ENCODE measurements around the gene CLMN.
"Not testable (repeated sequence)": the region's sequence is repeated elsewhere in the genome, so short reads cannot be mapped to it uniquely, and the experiment has no call there.

The CLMN gene

GRCh38 chr14:95185767-95186392 is 133.8 kb downstream of the CLMN start:
- Histone ChIP-seq H3K4me1 (ENCODE audit: control insufficient read depth, insufficient read depth, low read length) (peaks cover 2% of the 10 kb centered on the region), H3K9ac (ENCODE audit: low read length) (no peak overlapping the region), H3K4me3 (ENCODE audit: low read length) (no peak overlapping the region), H3K27me3 (ENCODE audit: control insufficient read depth, insufficient read depth, low read length) (no peaks in the 10 kb centered on the region), H3K27ac (ENCODE audit: low read depth, low read length) (peak overlapping the region; percentile 2), H3K36me3 (ENCODE audit: control insufficient read depth, insufficient read depth, low read length) (no peaks in the 10 kb centered on the region)

GRCh38 chr14:95185033-95185766 is 134.5 kb downstream of the CLMN start:
- Histone ChIP-seq H3K36me3 (ENCODE audit: control insufficient read depth, insufficient read depth, low read length) (no peaks in the 10 kb centered on the region), H3K4me1 (ENCODE audit: control insufficient read depth, insufficient read depth, low read length) (peaks cover 2% of the 10 kb centered on the region), H3K27me3 (ENCODE audit: control insufficient read depth, insufficient read depth, low read length) (no peaks in the 10 kb centered on the region), H3K9ac (ENCODE audit: low read length) (no peak overlapping the region), H3K4me3 (ENCODE audit: low read length) (no peak overlapping the region), H3K27ac (ENCODE audit: low read depth, low read length) (peak overlapping the region; percentile 2)

DNA sequence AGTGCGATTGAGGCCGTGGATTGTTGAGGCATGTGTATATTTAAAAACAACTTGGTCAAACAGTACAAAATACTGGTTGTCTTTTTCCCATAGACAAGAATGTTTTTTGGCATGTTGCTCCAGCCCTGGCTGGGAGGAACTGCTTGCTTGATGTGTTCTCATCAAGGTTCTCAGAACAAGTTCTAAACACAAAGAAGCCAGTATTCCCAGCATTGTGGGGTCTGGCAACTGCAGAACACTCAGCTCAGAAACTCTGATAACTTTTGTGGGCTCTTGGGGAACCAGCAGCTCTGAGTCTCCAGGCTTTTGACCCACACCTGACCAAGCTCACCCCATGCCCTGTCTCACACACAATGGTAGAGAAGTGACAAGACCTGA is 135.3 kb downstream of the CLMN start:
- H3K27me3 ChIP-seq (ENCODE audit: control insufficient read depth, insufficient read depth, low read length) = no peaks in the 10 kb centered on the region
- no peak overlapping the region for H3K9ac ChIP-seq (ENCODE audit: low read length)
- peaks cover 2% of the 10 kb centered on the region for H3K4me1 ChIP-seq (ENCODE audit: control insufficient read depth, insufficient read depth, low read length)
- H3K27ac ChIP-seq (ENCODE audit: low read depth, low read length) = no peak overlapping the region
- no peaks in the 10 kb centered on the region for H3K36me3 ChIP-seq (ENCODE audit: control insufficient read depth, insufficient read depth, low read length)
- no peak overlapping the region for H3K4me3 ChIP-seq (ENCODE audit: low read length)

- no peaks in the 10 kb centered on the region for H3K36me3 ChIP-seq (ENCODE audit: control insufficient read depth, insufficient read depth, low read length)
- no peak overlapping the region for H3K4me3 ChIP-seq (ENCODE audit: low read length)
- H3K27ac ChIP-seq (ENCODE audit: low read depth, low read length) = no peak overlapping the region
- no peak overlapping the region for H3K9ac ChIP-seq (ENCODE audit: low read length)
- peaks cover 2% of the 10 kb centered on the region for H3K4me1 ChIP-seq (ENCODE audit: control insufficient read depth, insufficient read depth, low read length)
- H3K27me3 ChIP-seq (ENCODE audit: control insufficient read depth, insufficient read depth, low read length) = no peaks in the 10 kb centered on the region
Measured at GRCh38 chr14:95183532-95184412, 135.9 kb downstream of the CLMN start.

- Histone ChIP-seq H3K27ac (ENCODE audit: low read depth, low read length) (no peak overlapping the region), H3K4me3 (ENCODE audit: low read length) (no peak overlapping the region), H3K9ac (ENCODE audit: low read length) (no peak overlapping the region), H3K4me1 (ENCODE audit: control insufficient read depth, insufficient read depth, low read length) (peaks cover 2% of the 10 kb centered on the region), H3K36me3 (ENCODE audit: control insufficient read depth, insufficient read depth, low read length) (no peaks in the 10 kb centered on the region), H3K27me3 (ENCODE audit: control insufficient read depth, insufficient read depth, low read length) (no peaks in the 10 kb centered on the region)
Measured at GRCh38 chr14:95183082-95183481, 136.6 kb downstream of the CLMN start.

- H3K4me3 ChIP-seq (ENCODE audit: low read length) = no peak overlapping the region
- H3K27ac ChIP-seq (ENCODE audit: low read depth, low read length) = no peak overlapping the region
- no peak overlapping the region for H3K9ac ChIP-seq (ENCODE audit: low read length)
- no peaks in the 10 kb centered on the region for H3K27me3 ChIP-seq (ENCODE audit: control insufficient read depth, insufficient read depth, low read length)
- no peaks in the 10 kb centered on the region for H3K36me3 ChIP-seq (ENCODE audit: control insufficient read depth, insufficient read depth, low read length)
- peaks cover 2% of the 10 kb centered on the region for H3K4me1 ChIP-seq (ENCODE audit: control insufficient read depth, insufficient read depth, low read length)
Measured at GRCh38 chr14:95182379-95182778, 137.3 kb downstream of the CLMN start.

- Histone ChIP-seq H3K27me3 (ENCODE audit: control insufficient read depth, insufficient read depth, low read length) (no peaks in the 10 kb centered on the region), H3K9ac (ENCODE audit: low read length) (no peak overlapping the region), H3K27ac (ENCODE audit: low read depth, low read length) (no peak overlapping the region), H3K36me3 (ENCODE audit: control insufficient read depth, insufficient read depth, low read length) (no peaks in the 10 kb centered on the region), H3K4me1 (ENCODE audit: control insufficient read depth, insufficient read depth, low read length) (peaks cover 2% of the 10 kb centered on the region), H3K4me3 (ENCODE audit: low read length) (no peak overlapping the region)
Measured at GRCh38 chr14:95180966-95181741, 138.6 kb downstream of the CLMN start.

- H3K27me3 ChIP-seq (ENCODE audit: control insufficient read depth, insufficient read depth, low read length); H3K9ac ChIP-seq (ENCODE audit: low read length); H3K4me1 ChIP-seq (ENCODE audit: control insufficient read depth, insufficient read depth, low read length); H3K36me3 ChIP-seq (ENCODE audit: control insufficient read depth, insufficient read depth, low read length); H3K27ac ChIP-seq (ENCODE audit: low read depth, low read length); H3K4me3 ChIP-seq (ENCODE audit: low read length): not testable (repeated sequence)
Measured at GRCh38 chr14:95175670-95176069, 144.0 kb downstream of the CLMN start.

DNA sequence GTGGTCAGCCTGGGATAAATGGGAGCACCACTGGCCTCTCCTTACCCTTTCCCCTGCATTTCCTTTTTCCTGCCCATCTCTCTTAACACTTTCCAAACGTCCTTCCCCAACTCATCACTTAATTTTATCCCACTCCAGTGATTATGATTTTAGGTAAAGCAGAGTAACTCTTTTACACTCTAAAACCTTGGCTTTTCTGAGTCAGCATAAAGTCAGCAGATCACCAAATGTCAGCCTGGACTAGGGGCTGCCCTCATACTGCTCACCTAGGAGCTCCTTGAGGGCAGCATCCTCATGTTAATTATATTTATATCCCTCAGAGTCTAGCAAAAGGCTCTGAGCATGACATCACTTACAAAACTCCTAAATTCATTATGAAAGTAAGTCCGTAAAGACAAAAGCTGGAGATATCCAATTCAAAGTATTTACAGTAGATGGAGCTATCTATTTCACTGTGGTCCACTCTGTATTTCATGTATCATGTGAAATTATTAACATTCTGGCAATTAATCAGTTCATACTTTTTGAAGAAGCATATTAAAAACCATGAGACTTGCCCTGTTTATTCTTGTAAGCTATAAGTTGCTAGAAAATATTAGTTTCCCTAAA is 145.4 kb downstream of the CLMN start:
- no peak overlapping the region for H3K4me3 ChIP-seq (ENCODE audit: low read length)
- no peaks in the 10 kb centered on the region for H3K27me3 ChIP-seq (ENCODE audit: control insufficient read depth, insufficient read depth, low read length)
- no peaks in the 10 kb centered on the region for H3K4me1 ChIP-seq (ENCODE audit: control insufficient read depth, insufficient read depth, low read length)
- H3K9ac ChIP-seq (ENCODE audit: low read length) = no peak overlapping the region
- H3K36me3 ChIP-seq (ENCODE audit: control insufficient read depth, insufficient read depth, low read length) = no peaks in the 10 kb centered on the region
- H3K27ac ChIP-seq (ENCODE audit: low read depth, low read length) = no peak overlapping the region

GRCh38 chr14:95173518-95173917 is 146.2 kb downstream of the CLMN start:
- Histone ChIP-seq H3K4me3 (ENCODE audit: low read length) (no peak overlapping the region), H3K27ac (ENCODE audit: low read depth, low read length) (no peak overlapping the region), H3K4me1 (ENCODE audit: control insufficient read depth, insufficient read depth, low read length) (no peaks in the 10 kb centered on the region), H3K9ac (ENCODE audit: low read length) (no peak overlapping the region), H3K36me3 (ENCODE audit: control insufficient read depth, insufficient read depth, low read length) (no peaks in the 10 kb centered on the region), H3K27me3 (ENCODE audit: control insufficient read depth, insufficient read depth, low read length) (no peaks in the 10 kb centered on the region)

DNA sequence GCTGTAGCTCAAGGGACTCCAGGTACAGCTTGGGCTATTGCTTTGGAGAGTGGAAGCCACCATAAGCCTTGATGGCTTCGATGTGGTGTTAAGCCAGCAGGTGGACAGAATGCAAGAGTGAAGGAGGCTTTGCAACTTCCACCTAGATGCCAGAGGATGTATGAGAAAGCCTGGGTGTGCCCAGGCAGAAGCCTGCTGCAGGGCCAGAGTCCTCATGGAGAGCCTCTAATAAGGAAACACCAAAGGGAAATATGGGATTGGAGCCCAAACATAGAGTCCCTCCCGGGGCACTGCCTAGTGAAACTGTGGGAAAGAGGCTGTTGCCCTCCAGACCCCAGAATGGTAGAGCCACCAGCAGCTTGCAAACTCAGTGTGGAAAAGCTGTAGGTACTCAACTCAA is 152.5 kb downstream of the CLMN start:
- no peaks in the 10 kb centered on the region for H3K27me3 ChIP-seq (ENCODE audit: control insufficient read depth, insufficient read depth, low read length)
- no peaks in the 10 kb centered on the region for H3K36me3 ChIP-seq (ENCODE audit: control insufficient read depth, insufficient read depth, low read length)
- no peak overlapping the region for H3K4me3 ChIP-seq (ENCODE audit: low read length)
- no peak overlapping the region for H3K27ac ChIP-seq (ENCODE audit: low read depth, low read length)
- H3K9ac ChIP-seq (ENCODE audit: low read length) = no peak overlapping the region
- H3K4me1 ChIP-seq (ENCODE audit: control insufficient read depth, insufficient read depth, low read length) = no peaks in the 10 kb centered on the region

- H3K4me3 ChIP-seq (ENCODE audit: low read length) = no peak overlapping the region
- no peaks in the 10 kb centered on the region for H3K36me3 ChIP-seq (ENCODE audit: control insufficient read depth, insufficient read depth, low read length)
- no peak overlapping the region for H3K9ac ChIP-seq (ENCODE audit: low read length)
- no peak overlapping the region for H3K27ac ChIP-seq (ENCODE audit: low read depth, low read length)
- H3K4me1 ChIP-seq (ENCODE audit: control insufficient read depth, insufficient read depth, low read length) = no peaks in the 10 kb centered on the region
- H3K27me3 ChIP-seq (ENCODE audit: control insufficient read depth, insufficient read depth, low read length) = no peaks in the 10 kb centered on the region
Measured at GRCh38 chr14:95165517-95165916, 154.2 kb downstream of the CLMN start.
